ENCODE measurements around the gene AMZ2. TPM values are rescaled to one million over a fixed set of nuclear protein-coding genes. Genes with fewer than 3 reads are reported as not detected.
"Not testable (repeated sequence)": the region's sequence is repeated elsewhere in the genome, so short reads cannot be mapped to it uniquely, and the experiment has no call there.

The AMZ2 gene
- polyA plus RNA-seq, 3 donors = 89.1 to 97.0 (median 91.5) TPM

DNA sequence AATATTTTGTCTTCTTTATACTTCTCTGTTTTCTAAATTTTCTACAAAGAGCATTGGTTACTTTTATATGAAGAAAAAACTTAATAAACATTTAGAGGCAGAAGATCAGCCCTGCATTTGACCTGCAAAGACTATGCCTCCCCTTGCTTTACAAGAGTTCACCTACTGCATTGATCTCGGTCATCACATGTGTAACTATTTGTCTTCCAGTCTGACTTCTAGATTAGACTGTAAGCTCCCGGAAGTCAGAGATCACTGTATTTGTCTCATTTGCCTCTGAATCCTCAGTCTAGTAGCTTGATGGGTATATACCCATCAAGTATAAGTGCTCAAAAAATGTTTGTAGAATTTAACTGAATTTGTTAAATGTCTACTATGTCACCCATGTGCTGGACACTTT, 27.7 kb upstream of the AMZ2 start:
- not testable (repeated sequence) for DNase-seq (ENCODE audit: low read depth in 3 of 3, low spot score in 2 of 3)

DNA sequence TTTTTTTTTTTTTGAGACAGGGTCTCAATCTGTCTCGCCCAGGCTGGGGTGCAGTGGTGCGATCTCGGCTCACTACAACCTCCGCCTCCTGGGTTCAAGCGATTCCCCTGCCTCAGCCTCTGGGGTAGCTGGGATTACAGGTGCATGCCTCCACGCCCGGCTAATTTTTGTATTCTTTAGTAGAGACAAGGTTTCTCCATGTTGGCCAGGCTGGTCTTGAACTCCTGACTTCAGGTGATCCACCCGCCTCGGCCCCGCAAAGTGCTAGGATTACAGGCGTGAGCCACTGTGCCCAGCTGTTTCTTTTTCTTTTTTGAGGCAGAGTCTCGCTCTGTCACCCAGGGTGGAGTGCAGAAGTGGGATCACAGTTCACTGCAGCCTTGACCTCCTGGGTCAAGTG, 27.1 kb upstream of the AMZ2 start:
- DNase-seq (ENCODE audit: low read depth in 3 of 3, low spot score in 2 of 3) = not testable (repeated sequence)

DNA sequence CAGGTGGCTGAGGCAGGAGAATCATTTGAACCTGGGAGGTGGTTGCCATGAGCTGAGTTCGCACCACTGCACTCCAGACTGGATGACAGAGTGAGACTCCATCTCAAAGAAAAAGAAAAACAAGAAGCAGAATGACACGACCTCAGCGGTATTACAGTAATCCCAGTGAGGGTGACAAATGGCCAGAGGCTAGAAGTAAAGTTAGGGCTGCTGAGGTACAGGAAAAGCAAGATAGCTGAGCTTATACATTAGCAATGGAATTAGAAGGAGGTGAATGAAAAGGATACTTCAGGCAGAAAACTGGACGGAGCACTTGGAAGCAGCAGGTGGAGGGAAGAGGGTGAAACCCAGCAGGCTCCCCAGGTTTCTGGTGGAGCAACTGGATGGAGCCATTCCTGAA, 26.1 kb upstream of the AMZ2 start:
- no peak for DNase-seq (ENCODE audit: low read depth in 3 of 3, low spot score in 2 of 3)

DNA sequence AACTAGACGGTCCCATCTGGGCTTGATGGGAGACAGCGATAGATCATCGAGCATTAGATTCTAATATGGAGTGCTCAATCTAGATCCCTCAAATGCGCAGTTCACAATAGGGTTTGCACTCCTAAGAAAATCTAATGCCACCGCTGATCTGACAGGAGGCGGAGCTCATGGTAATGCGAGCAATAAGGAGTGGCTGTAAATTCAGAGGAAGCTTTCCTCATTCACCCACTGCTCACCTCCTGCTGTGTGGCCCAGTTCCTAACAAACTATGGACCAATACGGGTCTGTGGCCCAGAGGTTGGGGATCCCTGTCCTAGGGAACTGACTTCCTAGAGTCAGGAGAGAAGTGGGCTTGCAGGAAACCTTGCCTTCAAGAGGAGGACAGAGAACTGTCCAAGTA, 25.2 kb upstream of the AMZ2 start:
- no peak for DNase-seq (ENCODE audit: low read depth in 3 of 3, low spot score in 2 of 3)

DNA sequence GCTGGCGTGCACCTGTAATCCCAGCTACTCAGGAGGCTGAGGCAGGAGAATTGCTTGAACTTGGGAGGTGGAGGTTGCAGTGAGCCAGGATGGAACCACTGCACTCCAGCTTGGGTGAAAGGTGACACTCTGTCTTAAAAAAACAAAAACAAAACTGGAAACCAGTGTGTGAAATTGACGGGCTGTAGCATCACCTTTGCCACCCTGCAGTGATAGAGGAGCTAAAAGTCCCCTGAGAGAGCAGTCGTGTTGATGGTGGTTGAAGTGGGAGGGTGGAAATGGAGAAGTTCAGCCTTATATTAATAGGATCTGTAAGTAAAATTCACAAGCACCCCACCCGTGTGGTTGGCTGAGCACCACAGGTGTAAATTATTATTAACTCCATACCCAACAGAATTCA, 22.8 kb upstream of the AMZ2 start:
- DNase-seq (ENCODE audit: low read depth in 3 of 3, low spot score in 2 of 3) = not testable (repeated sequence)

DNA sequence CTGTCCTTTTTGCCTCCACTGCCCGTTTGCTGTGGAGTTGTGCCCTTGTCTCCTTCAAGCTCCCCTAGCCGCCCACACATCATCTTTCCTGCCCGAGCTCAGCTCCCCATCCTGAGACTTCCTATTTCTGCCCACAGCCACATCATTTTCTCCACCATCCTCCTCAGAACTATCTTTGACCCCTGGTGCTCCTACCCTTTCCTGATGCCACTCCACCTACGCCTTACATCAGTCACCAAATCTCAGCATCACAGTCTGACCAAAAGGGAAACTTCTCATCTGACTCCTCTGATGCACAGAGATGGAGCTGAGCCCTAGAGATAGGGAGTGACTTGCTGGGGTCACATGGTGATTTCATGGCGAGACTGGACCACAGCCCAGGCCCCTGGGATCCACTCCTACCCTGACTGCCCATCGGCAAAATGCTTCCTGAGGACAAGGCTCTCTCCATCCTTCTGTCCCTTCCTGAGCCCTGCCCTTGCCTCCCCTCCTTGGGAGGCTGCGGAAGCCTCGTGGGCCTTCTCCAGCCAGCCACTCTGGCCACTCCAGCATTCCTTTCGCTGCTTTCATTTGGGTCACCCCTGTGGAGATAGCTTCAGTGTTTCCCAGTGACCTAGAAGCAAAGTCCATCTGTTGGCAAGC, 19.7 kb upstream of the AMZ2 start:
- DNase-seq (ENCODE audit: low read depth in 3 of 3, low spot score in 2 of 3) = not testable (repeated sequence)

DNA sequence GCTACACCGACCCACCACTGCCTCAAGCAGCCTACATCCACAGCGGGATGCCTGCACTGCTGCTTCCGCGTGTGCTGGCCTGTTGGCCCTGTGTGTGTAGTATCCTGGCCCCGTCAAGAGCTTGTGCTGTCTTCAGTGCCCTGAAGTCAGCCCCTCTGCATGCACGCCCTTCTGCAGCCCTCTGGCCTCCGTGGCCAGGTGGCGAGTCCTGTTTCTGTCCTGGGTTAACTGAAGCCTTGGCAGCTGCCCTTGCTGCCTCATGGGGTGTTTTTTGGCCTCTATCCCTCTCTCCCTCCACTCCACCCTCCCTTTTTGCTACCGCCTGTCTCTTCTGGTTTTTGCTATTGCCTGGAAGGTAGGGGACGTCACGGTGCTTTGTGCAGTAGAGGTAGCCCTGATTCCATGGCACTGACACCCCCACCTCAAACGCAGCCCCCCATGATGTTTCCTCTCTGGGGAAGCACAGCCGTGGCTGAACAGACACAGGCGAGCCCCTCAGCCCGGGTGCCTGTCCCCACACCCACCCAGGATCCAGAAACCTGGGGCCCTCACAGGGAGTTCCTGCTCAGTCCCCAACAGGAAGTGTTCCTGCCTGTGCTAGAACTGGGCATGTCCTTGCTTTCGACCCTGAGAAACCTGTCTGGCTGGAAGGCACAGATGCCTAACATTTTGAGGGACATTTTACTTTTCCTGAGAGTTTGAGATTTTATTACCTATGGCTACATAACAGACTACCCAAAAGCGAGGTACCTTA, 18.8 kb upstream of the AMZ2 start:
- no peak for DNase-seq (ENCODE audit: low read depth in 3 of 3, low spot score in 2 of 3)

DNA sequence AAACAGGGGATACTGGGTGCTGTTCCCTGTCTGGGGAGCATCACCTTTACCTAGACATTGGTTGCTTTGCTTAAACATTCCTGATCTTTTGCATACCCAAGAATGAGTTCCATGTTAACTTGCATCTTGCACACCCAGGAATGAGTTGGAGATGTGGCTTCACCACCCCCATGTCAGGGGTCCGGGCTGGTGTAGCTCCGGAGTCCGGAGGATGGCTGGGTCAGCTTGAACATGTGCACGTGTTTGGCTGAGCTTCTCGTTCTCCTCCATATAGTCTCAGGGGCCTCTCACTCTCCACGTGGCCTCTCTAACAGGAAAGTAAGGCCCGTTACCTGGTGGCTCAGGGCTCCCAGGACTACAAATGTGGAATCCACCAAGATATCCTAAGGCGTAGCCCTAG, 18.2 kb upstream of the AMZ2 start:
- no peak for DNase-seq (ENCODE audit: low read depth in 3 of 3, low spot score in 2 of 3)

DNA sequence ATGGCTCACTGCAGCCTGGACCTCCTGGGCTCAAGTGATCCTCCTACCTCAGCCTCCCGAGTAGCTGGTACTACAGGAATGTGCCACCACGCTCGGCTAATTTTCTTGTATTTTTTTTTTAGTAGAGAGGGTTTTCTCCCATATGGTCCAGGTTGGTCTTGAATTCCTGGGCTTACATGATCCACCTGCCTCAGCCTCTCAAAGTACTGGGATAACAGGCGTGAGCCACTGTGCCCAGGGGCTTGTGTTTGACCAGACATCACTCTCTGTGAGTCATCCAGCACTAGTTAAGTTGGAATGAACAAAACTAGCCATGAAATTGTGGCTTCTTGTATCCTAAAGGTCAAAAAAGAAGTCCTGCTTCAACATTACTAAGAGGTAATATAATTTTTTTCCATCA, 16.7 kb upstream of the AMZ2 start:
- not testable (repeated sequence) for DNase-seq (ENCODE audit: low read depth in 3 of 3, low spot score in 2 of 3)

DNA sequence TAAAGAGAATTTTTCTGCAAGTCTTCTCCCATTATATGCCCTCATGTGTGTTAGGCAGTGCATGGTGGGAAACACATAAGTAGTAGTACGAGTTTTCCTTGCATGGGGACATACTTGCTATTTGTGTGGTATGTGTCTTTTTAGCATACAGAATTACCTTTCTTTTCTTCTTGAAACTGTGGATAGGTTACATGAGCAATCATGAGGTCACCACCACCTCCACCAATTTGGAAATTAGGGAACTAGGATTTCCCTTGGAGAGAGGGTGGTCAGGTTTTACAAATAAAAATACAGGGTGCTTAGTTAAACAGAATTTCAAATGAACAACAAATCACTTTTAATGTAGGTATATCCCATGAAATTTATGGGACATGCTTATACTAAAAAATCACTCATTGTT, 16.3 kb upstream of the AMZ2 start:
- no peak for DNase-seq (ENCODE audit: low read depth in 3 of 3, low spot score in 2 of 3)

DNA sequence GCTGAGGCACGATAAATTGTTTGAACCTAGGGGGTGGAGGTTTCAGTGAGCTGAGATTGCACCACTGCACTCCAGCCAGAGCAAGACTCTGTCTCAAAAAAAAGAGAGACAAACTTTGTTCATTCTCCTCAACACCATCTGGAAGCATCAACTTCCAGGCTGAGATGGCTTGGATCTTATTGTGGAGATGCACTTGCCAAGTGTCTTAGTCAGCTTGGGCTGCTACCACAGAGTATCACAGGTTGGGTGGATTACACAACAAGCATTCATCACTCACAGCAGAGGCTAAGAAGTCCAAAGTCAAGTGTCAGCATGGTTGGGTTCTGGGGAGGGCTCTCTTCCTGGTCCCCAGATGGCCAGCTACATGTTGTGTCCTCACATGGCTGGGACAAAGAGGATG, 15.1 kb upstream of the AMZ2 start:
- not testable (repeated sequence) for DNase-seq (ENCODE audit: low read depth in 3 of 3, low spot score in 2 of 3)

DNA sequence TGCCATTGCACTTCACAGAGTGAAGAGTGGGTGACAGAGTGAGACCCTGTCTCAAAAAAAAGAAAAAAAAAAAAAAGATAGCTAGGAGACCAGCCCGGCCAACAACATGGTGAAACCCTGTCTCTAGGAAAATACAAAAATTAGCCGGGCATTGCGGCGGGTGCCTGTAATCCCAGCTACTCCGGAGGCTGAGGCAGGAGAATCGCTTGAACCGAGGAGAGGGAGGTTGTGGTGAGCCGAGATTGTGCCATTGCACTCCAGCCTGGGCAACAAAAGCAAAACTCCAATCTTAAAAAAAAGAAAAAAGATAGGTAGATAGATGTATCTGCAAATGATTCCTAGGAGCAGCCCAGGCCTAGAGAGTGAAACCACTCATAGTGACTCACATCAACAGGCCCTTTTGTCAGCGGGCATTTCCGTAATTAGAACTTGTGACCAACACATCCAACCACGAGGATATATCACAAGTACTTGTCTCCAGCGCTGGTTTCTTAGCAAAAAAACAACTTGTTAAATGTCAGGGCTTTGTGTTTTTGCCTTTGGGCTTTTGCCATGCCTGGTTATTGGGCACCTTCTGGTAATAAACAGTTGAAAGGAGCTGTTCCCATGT, 13.0 kb upstream of the AMZ2 start:
- DNase-seq (ENCODE audit: low read depth in 3 of 3, low spot score in 2 of 3) = not testable (repeated sequence)

DNA sequence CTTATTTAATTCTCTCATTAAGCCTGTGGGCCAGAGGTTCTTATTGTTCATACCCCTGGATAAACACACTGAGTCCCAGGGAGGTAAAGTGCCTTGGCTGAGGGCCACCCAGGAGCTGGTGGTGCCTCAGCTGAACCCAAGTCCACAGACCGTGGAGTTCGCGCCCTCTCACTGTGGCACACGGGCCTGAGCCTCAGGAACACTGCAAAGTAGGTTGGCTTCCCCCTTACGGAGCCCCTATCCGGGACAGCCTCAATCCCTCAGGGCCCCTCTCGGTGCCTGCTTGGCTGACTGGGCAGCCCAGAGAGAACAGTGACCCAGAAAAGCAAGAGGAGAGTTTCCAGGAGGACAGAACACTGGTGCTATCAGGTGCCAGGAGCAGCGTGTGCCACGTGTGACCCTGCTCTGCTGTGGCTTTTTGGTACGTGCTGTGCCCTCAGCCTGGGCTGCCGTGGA, 12.5 kb upstream of the AMZ2 start:
- DNase-seq (ENCODE audit: low read depth in 3 of 3, low spot score in 2 of 3) = not testable (repeated sequence)

DNA sequence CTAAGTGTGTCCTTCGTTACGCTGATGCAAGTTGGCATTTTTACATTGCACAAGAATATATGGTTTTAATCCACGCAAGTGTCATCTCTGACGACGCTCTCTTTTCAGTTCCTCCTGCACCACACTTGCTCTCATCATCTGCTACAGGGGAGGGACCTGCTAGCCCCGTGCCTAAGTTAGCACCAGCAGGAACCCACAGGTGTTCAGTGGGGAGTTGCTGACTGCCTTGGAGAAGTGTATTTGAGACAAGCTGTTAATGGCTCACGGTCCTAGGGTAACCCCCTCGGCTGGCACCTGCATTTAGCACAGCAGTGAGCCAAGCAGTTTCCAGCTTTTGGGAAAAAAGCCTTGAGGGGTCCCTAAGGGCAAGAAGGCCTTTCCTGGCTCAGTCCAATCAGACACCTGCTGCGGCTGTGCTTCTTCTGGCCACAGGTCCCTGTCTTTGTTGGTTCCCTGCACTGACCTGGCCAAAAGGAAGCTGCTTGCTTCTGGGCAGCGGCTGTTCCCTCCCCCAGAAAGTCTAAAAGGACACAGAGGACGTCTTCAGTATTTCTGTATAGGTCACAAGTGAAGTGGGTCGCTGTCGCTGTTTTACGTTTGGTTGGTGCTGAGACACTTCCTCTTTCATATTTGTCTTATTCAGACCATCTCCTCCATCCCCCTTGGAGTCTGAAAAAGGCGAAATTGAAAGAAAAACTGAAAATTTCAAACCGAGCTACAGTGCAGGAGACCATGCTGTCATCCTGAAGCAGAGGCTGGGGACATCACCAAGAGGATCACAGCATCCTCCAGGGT, 10.3 kb upstream of the AMZ2 start:
- DNase-seq (ENCODE audit: low read depth in 3 of 3, low spot score in 2 of 3) = not testable (repeated sequence)

DNA sequence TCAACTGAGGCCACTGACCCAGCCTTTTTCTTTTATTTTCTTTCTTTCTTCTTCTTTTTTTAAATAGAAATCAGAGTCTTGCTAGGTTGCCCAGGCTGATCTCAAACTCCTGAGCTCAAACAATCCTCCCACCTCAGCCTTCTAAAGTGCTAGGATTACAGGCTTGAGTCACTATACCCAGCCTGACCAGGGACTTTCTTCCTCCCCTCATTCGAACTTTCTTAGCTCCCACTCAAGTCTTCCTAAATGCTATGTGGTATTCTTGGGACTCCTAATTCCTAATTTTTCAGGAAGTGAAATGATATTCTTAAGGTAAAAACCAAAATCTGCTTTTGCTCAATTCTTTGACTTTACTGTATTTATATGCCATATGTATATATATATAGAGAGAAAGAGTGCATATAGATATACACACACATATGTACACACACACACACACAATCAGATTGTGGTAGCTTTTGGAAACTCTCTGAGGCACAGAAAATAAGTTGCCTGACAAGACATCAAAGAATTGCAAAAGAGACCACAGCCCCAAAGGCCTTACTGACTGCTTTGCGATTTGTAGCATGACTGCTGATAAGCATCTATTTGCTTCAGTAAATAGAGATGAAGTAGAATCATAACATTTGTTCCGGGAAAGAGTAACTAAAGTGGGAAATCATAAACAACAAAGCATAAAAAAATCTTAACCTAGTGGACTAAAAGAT, 9.5 kb upstream of the AMZ2 start:
- DNase-seq (ENCODE audit: low read depth in 3 of 3, low spot score in 2 of 3) = no peak

DNA sequence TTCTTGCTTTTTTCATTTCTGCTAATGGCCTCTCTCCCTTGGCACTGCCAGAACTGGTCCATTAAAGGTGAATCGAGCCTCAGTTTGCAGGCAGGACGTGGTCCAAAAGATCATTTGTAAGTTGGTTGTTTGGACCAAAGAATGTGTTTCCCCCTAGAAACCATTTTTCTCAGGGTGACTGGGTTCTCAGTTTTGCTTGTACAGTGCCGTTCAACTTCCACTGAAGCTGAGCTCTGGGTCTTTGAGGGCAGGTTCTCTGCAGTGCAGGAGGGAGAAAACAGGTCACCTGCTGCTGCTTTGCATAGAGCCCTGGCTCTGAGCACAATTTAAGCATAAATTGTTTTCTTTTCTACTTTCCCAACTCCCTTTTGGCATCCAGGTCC, 9.0 kb upstream of the AMZ2 start:
- no peak for DNase-seq (ENCODE audit: low read depth in 3 of 3, low spot score in 2 of 3)

DNA sequence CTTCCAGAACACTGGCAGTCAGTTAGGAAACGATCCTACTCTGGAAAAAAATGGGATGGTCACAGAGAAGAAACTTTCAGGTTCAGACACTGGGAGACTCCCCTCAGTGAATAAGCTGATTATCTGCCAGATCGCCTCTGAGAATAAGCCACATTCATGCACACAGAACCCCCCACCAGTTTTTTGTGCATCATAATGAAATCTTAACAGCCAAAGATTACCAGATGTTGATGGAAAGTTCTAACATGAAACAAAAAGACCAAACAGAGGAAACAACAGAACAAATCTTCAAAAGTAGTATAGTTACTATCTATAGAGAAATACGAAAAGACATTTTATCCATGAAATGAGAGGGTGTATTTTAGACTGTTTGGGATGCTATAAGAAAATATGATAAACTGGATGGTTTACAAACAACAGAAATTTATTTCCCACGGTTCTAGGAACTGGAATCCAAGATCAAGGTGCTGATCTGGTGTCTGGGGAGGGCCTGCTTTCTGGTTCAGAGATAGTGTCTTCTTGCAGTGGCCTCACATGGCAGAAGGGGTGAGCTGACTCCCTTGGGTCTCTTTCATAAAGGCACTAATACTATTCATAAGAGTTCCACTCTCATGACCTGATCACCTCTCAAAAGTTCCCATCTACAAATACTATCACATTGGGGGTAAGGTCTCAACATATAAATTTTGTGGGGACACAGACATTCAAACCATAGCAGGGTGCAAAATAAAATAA, 8.0 kb upstream of the AMZ2 start:
- no peak for DNase-seq (ENCODE audit: low read depth in 3 of 3, low spot score in 2 of 3)

DNA sequence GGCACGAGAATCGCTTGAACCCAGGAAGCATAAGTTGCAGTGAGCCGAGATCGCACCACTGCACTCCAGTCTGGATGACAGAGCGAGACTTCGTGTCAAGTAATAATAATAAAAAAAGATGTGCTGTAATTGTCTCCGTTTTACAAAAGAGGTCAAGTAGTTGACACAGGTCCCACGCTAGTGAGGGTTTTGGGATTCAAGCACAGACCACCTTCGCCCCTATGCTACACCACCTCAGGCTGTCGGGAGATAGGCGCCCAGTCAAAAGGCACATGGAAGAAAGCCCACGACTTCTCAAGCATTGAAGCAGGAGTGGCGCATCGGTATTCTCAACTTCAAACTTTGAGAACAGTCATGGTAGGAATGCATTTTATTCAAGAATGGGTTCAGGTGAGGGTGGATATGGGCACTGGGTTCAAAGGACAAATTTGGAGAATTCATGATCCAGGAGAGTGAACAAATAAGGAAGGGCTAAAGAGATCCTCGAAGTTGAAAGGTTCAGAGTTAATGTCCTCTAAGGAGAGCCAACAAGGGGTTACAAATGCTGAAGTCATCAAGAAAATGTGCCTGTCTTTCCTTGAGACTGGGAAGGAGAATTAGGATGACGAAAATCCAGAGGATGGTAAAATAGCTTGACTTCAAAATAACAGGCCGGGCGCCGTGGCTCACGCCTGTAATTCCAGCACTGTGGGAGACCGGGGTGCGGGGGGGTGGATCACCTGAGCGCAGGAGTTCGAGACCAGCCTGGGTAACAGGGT, 1.4 kb upstream of the AMZ2 start:
- DNase-seq (ENCODE audit: low read depth in 3 of 3, low spot score in 2 of 3) = no peak

DNA sequence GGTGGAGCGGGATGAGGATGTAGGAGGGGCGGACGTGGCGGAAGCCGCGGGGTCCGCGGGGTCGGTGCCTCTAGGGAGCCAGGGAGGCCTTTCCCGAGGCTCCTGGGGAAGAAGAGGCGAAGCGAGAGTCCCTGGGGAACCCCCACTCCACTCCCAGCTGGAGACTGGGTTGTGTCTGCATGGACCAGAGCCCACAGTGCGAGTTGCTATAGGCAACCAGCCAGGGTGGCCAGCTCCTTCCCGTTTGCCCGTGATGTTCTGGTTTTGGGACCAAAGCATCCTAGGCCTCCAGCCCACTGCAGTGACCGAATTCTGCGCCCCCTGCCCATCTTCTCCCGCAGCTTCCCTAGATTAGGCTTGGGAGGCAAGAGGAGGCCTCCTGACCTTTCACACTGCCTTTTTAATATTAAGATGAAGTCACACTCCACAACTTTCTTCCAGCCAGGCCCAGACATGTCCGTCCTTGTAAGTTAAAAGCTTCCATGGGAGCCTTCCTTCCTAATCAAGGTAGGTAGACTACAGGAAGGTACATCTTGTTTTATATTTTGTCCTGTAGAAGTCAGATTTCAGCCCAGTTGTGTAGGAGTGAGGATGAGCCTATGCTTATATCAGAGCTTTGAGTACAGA, 469 bp downstream of the AMZ2 start:
- no peak for DNase-seq (ENCODE audit: low read depth in 3 of 3, low spot score in 2 of 3)
